HCT116 (cell line): ENCODE data around the gene IGSF5. TPM values are rescaled to one million over a fixed set of nuclear protein-coding genes. Genes with fewer than 3 reads are reported as not detected.

ENCODE experiments used
- ATAC-seq: fragments of 200-7000 bp; cut with Tn5 transposase; 2 replicates; pipeline ENCODE4 v1.9.1; 2020; ENCODE audit warnings: mild to moderate bottlenecking, moderate library complexity
- BruUV-seq: library from RNA; stranded (reverse); fragments of 400-500 nt; replicated peaks from 2 replicates; lab custom pipeline; 2021; lab: Mats Ljungman, UMichigan
- CTCF ChIA-PET: fragments of 300-600 bp; sonication (Branson Sonifier 250); formaldehyde crosslinking; loops from one replicate; lab custom pipeline; 2021; ENCODE audit warnings: antibody characterized with exemption; lab: Charles Lee
- POLR2A ChIA-PET: fragments of 300-600, 350-600 bp; sonication (Branson Sonifier 250); formaldehyde crosslinking; loops from one replicate; lab custom pipeline; 2021; ENCODE audit warnings: antibody characterized with exemption; lab: Charles Lee
- RAD21 ChIA-PET, 2 experiments: fragments of 300-600 bp; sonication (Branson Sonifier 250); formaldehyde crosslinking; loops; one replicate each; lab custom pipeline; 2023; ENCODE audit warnings: low total read pairs in 2 of 2; ENCODE audit not compliant: uncharacterized antibody in 2 of 2, unreplicated experiment in 2 of 2, low non-redundant PET in 1 of 2; lab: Charles Lee
- DNase-seq: peaks from one replicate; pipeline ENCODE4 v3.0.0-alpha.2; 2010; ENCODE audit warnings: low read depth, low spot score
- H2AFZ ChIP-seq: fragments of 200-600 bp; shearing (Covaris generic), sonication (generic); 2 replicates; pipeline ENCODE4 v1.6.1; 2017; ENCODE audit warnings: low read depth, mixed run types, mixed read lengths, antibody characterized with exemption, low read length; ENCODE audit not compliant: poor library complexity, severe bottlenecking
- H3K27ac ChIP-seq: 2 replicates; pipeline ENCODE4 v1.5.1; 2012; ENCODE audit warnings: low read depth, low read length
- H3K27me3 ChIP-seq: fragments of 200-600 bp; sonication (generic); 2 replicates; pipeline ENCODE4 v1.6.1; 2016; ENCODE audit warnings: mixed run types, low read length, mixed read lengths; ENCODE audit not compliant: insufficient read depth
- H3K36me3 ChIP-seq, 2 experiments: fragments of 200-500 bp in 1 of 2; fragments of 200-600 bp in 1 of 2; sonication (Bioruptor generic) in 1 of 2; sonication (generic) in 1 of 2; 2 replicates each; pipeline versions ENCODE4 v1.5.1 to v1.6.1; 2014 to 2016; ENCODE audit warnings: low read length in 2 of 2, inconsistent platforms in 1 of 2, mixed read lengths in 1 of 2, mixed run types in 1 of 2; ENCODE audit not compliant: insufficient read depth in 2 of 2, control insufficient read depth in 1 of 2
- H3K4me1 ChIP-seq, 2 experiments: fragments of 200-600 bp in 1 of 2; sonication (generic) in 1 of 2; 2 replicates each; pipeline versions ENCODE4 v1.5.1 to v1.6.1; 2012 to 2017; ENCODE audit warnings: low read length in 2 of 2, inconsistent platforms in 1 of 2, mild to moderate bottlenecking in 1 of 2, mixed read lengths in 1 of 2, mixed run types in 1 of 2, moderate library complexity in 1 of 2; ENCODE audit not compliant: insufficient read depth in 2 of 2, control insufficient read depth in 1 of 2
- H3K4me2 ChIP-seq: fragments of 200-600 bp; sonication (generic); 2 replicates; pipeline ENCODE4 v1.6.1; 2017; ENCODE audit warnings: mixed run types, low read length, mixed read lengths
- H3K4me3 ChIP-seq, 2 experiments: fragments of 200-600 bp in 1 of 2; sonication (generic) in 1 of 2; replicated peaks in 1 of 2; 2 replicates each; pipeline ENCODE4 v1.5.1; 2011 to 2016; ENCODE audit warnings: low read length in 2 of 2, control low read depth in 1 of 2, low read depth in 1 of 2, mild to moderate bottlenecking in 1 of 2, mixed read lengths in 1 of 2, mixed run types in 1 of 2
- H3K79me2 ChIP-seq: fragments of 200-600 bp; sonication (generic); 2 replicates; pipeline ENCODE4 v1.6.1; 2017; ENCODE audit warnings: mild to moderate bottlenecking, mixed run types, low read length, moderate library complexity, mixed read lengths; ENCODE audit not compliant: insufficient read depth
- H3K9ac ChIP-seq: fragments of 200-600 bp; sonication (generic); 2 replicates; pipeline ENCODE4 v1.6.1; 2016; ENCODE audit warnings: low read length, mixed read lengths
- H3K9me2 ChIP-seq: fragments of 200-600 bp; sonication (generic), shearing (Covaris generic); 2 replicates; pipeline ENCODE4 v1.6.1; 2017; ENCODE audit warnings: mixed run types, mild to moderate bottlenecking, moderate library complexity; ENCODE audit not compliant: insufficient read depth
- H3K9me3 ChIP-seq, 2 experiments: fragments of 200-500 bp in 1 of 2; fragments of 200-600 bp in 1 of 2; sonication (Bioruptor generic) in 1 of 2; sonication (generic) in 1 of 2; 2 replicates each; pipeline ENCODE4 v1.6.1; 2014 to 2017; ENCODE audit warnings: low read length in 2 of 2, mixed read lengths in 2 of 2, inconsistent platforms in 1 of 2, low read depth in 1 of 2, mild to moderate bottlenecking in 1 of 2, mixed run types in 1 of 2, moderate library complexity in 1 of 2; ENCODE audit not compliant: control insufficient read depth in 1 of 2, insufficient read depth in 1 of 2
- H4K20me1 ChIP-seq: fragments of 200-600 bp; sonication (generic), shearing (Covaris generic); 2 replicates; pipeline ENCODE4 v1.6.1; 2017; ENCODE audit warnings: mixed run types, mild to moderate bottlenecking, moderate library complexity; ENCODE audit not compliant: insufficient read depth
- ATF3 ChIP-seq: IDR thresholded peaks from 2 replicates; pipeline ENCODE4 v1.6.1; 2012
- CBX3 ChIP-seq: IDR thresholded peaks from 2 replicates; pipeline ENCODE4 v1.6.1; 2012; ENCODE audit warnings: low read depth
- ELF1 ChIP-seq: IDR thresholded peaks from 2 replicates; pipeline ENCODE4 v1.6.1; 2012; ENCODE audit warnings: low read depth, borderline replicate concordance
- EZH2 ChIP-seq: fragments of 200-600 bp; sonication (generic); IDR thresholded peaks from 2 replicates; pipeline ENCODE4 v1.6.1; 2017; ENCODE audit warnings: antibody characterized with exemption, mixed run types
- EZH2phosphoT487 ChIP-seq: fragments of 200-600 bp; IDR thresholded peaks from 2 replicates; pipeline ENCODE4 v1.6.1; 2018; ENCODE audit warnings: antibody characterized with exemption, borderline replicate concordance
- POLR2A ChIP-seq: IDR thresholded peaks from 2 replicates; pipeline ENCODE4 v1.7.0; 2011; ENCODE audit warnings: borderline replicate concordance; ENCODE audit not compliant: insufficient read depth, insufficient read length; ENCODE audit errors: extremely low read depth
- POLR2AphosphoS5 ChIP-seq: IDR thresholded peaks from 2 replicates; pipeline ENCODE4 v1.6.1; 2011; ENCODE audit warnings: mild to moderate bottlenecking, low read depth, low read length, moderate library complexity
- RAD21 ChIP-seq: IDR thresholded peaks from 2 replicates; pipeline ENCODE4 v1.6.1; 2012; ENCODE audit warnings: low read depth, mild to moderate bottlenecking
- ZBTB33 ChIP-seq: IDR thresholded peaks from 2 replicates; pipeline ENCODE4 v1.6.1; 2011; ENCODE audit warnings: mild to moderate bottlenecking, low read length, moderate library complexity; ENCODE audit not compliant: insufficient replicate concordance; ENCODE audit errors: extremely low read depth
- intact Hi-C: fragments of 100-400 bp; cut with micrococcal nuclease; formaldehyde crosslinking; loops from 2 replicates; pipeline ENCODE4 v1.10.0; 2022
- total RNA-seq: library from RNA; stranded (reverse); gene quantifications from one replicate; pipeline ENCODE4 v1.2.1, GENCODE V29; 2021; ENCODE audit not compliant: unreplicated experiment

The IGSF5 gene
- total RNA-seq, 1 experiment from 2014 or later = not detected

GRCh38 chr21:39703578-39703977, 41.4 kb upstream of the IGSF5 start:
- no peaks in the 10 kb centered on the region for H4K20me1 ChIP-seq
- no peaks in the 10 kb centered on the region for H3K4me1 ChIP-seq
- no peak overlapping the region for H2AFZ ChIP-seq
- POLR2A ChIA-PET = no interaction called here
- no peak for DNase-seq
- no peak overlapping the region for H3K9ac ChIP-seq
- intact Hi-C loops = no loop called here
- no peak for ATAC-seq
- no peaks in the 10 kb centered on the region for H3K9me3 ChIP-seq
- TF ChIP-seq CBX3 = no peak
- no peak for TF ChIP-seq POLR2AphosphoS5
- TF ChIP-seq ELF1 = no peak
- TF ChIP-seq EZH2phosphoT487 = no peak
- no peak for TF ChIP-seq POLR2A
- TF ChIP-seq ZBTB33 = no peak
- TF ChIP-seq ATF3 = no peak
- TF ChIP-seq RAD21 = no peak
- TF ChIP-seq EZH2 = no peak
- H3K27me3 ChIP-seq = no peaks in the 10 kb centered on the region
- BruUV-seq = no TSS peak
- H3K79me2 ChIP-seq = no peaks in the 10 kb centered on the region
- RAD21 ChIA-PET = no interaction called here
- CTCF ChIA-PET = no interaction called here
- no peak overlapping the region for H3K27ac ChIP-seq
- no peaks in the 10 kb centered on the region for H3K9me2 ChIP-seq
- H3K36me3 ChIP-seq = no peaks in the 10 kb centered on the region
- H3K4me2 ChIP-seq = no peak overlapping the region
- H3K4me3 ChIP-seq = no peak overlapping the region
